Ramos (cell line): ENCODE measurements around the gene MAD2L2.

Source experiments
- in situ Hi-C: fragments of 300-500 bp; cut with MboI; formaldehyde crosslinking; loops from one replicate; pipeline ENCODE4 v1.14.3; 2022; ENCODE audit warnings: low sequenced_read_pairs; ENCODE audit not compliant: unreplicated experiment

The MAD2L2 gene

GRCh38 chr1:11685210-11685752 is 4.3 kb upstream of the MAD2L2 start:
- in situ Hi-C loops, result no loop called here

- in situ Hi-C loops, result no loop called here
Observed at GRCh38 chr1:11684070-11684469, 3.1 kb upstream of the MAD2L2 start.

- in situ Hi-C loops, result no loop called here
Observed at GRCh38 chr1:11682799-11683198, 1.9 kb upstream of the MAD2L2 start.

- in situ Hi-C loops, result no loop called here
Observed at GRCh38 chr1:11682287-11682771, 1.4 kb upstream of the MAD2L2 start.

- in situ Hi-C loops, result no loop called here
Observed at GRCh38 chr1:11680270-11681070, 478 bp downstream of the MAD2L2 start.

GRCh38 chr1:11678442-11678841 is 2.5 kb downstream of the MAD2L2 start:
- in situ Hi-C loops, result no loop called here

GRCh38 chr1:11676386-11677103 is 4.4 kb downstream of the MAD2L2 start:
- in situ Hi-C loops, result no loop called here

GRCh38 chr1:11675325-11675724 is 5.6 kb downstream of the MAD2L2 start:
- in situ Hi-C loops, result no loop called here

GRCh38 chr1:11674488-11674887 is 6.5 kb downstream of the MAD2L2 start:
- in situ Hi-C loops, result no loop called here

- in situ Hi-C loops, result no loop called here
Observed at GRCh38 chr1:11673089-11673769, 7.7 kb downstream of the MAD2L2 start.

- in situ Hi-C loops, result no loop called here
Observed at GRCh38 chr1:11671544-11672286, 9.2 kb downstream of the MAD2L2 start.

- in situ Hi-C loops, result no loop called here
Observed at GRCh38 chr1:11671205-11671543, 9.8 kb downstream of the MAD2L2 start.

GRCh38 chr1:11670747-11671146 is 10.2 kb downstream of the MAD2L2 start:
- in situ Hi-C loops, result no loop called here

- in situ Hi-C loops, result no loop called here
Observed at GRCh38 chr1:11668516-11668915, 12.4 kb downstream of the MAD2L2 start.

- in situ Hi-C loops, result loop anchor here (5.0 kb wide), 1 partner anchor 53 kb away; no protein-coding TSS in a partner anchor
Observed at GRCh38 chr1:11664336-11665065, 16.4 kb downstream of the MAD2L2 start.

GRCh38 chr1:11661103-11661502 is 19.8 kb downstream of the MAD2L2 start:
- in situ Hi-C loops, result loop anchor here (5.0 kb wide), 1 partner anchor 56 kb away; no protein-coding TSS in a partner anchor

- in situ Hi-C loops, result loop anchor here (5.0 kb wide), 1 partner anchor 58 kb away; no protein-coding TSS in a partner anchor
Observed at GRCh38 chr1:11659748-11660147, 21.2 kb downstream of the MAD2L2 start.

GRCh38 chr1:11658542-11658941 is 22.4 kb downstream of the MAD2L2 start:
- in situ Hi-C loops, result no loop called here

GRCh38 chr1:11657654-11658053 is 23.3 kb downstream of the MAD2L2 start:
- in situ Hi-C loops, result no loop called here
